ENCODE data around the gene SOCS4.
A peak's percentile ranks its signal among the peaks of the same experiment; 100 is the strongest.

Gene SOCS4

GRCh38 chr14:55038708-55039107, 11.7 kb downstream of the SOCS4 start:
- H3K4me3 ChIP-seq (ENCODE audit: low read depth, low read length), result no peak overlapping the region
- TF ChIP-seq CTCF (IDR thresholded peaks at IDR 0.05; ENCODE audit: borderline replicate concordance, insufficient read depth, low read depth, low read length), result no peak

GRCh38 chr14:55043528-55043927, 16.5 kb downstream of the SOCS4 start:
- TF ChIP-seq CTCF (IDR thresholded peaks at IDR 0.05; ENCODE audit: borderline replicate concordance, insufficient read depth, low read depth, low read length), result no peak
- no peak overlapping the region for H3K4me3 ChIP-seq (ENCODE audit: low read depth, low read length)

- no peak for TF ChIP-seq CTCF (IDR thresholded peaks at IDR 0.05; ENCODE audit: borderline replicate concordance, insufficient read depth, low read depth, low read length)
- H3K4me3 ChIP-seq (ENCODE audit: low read depth, low read length), result no peak overlapping the region
Measured at GRCh38 chr14:55045087-55045486, 18.1 kb downstream of the SOCS4 start.

- no peak for TF ChIP-seq CTCF (IDR thresholded peaks at IDR 0.05; ENCODE audit: borderline replicate concordance, insufficient read depth, low read depth, low read length)
- H3K4me3 ChIP-seq (ENCODE audit: low read depth, low read length), result no peak overlapping the region
Measured at GRCh38 chr14:55047301-55048053, 20.4 kb downstream of the SOCS4 start.

GRCh38 chr14:55048900-55049436, 21.9 kb downstream of the SOCS4 start:
- no peak for TF ChIP-seq CTCF (IDR thresholded peaks at IDR 0.05; ENCODE audit: borderline replicate concordance, insufficient read depth, low read depth, low read length)
- H3K4me3 ChIP-seq (ENCODE audit: low read depth, low read length), result no peak overlapping the region

- peak overlapping the region; percentile 100 for H3K4me3 ChIP-seq (ENCODE audit: low read depth, low read length)
- TF ChIP-seq CTCF (IDR thresholded peaks at IDR 0.05; ENCODE audit: borderline replicate concordance, insufficient read depth, low read depth, low read length), result no peak
Measured at GRCh38 chr14:55051165-55051422, 24.1 kb downstream of the SOCS4 start.
